Measurements from ENCODE around the gene PHF12.

DNA sequence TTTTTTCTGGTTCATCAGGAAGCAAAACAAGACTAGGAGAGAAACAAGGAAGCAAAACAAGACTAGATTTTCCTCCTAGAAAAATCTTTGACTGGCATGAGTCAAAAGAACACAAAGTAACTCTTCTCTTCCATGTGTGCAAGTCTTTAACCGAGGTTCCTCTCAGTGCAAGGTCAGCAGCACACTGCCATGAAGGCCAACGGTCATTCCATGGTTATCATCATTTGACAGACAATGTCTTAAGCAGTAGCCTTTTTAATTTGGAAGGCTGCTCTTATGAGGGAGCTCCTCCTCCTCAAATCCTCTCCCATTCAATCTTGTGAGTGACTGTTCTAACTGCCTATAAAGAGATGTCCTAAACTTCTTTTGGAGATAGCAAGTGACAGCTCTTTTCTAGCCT, 33.0 kb downstream of the PHF12 start:
- TF ChIP-seq POLR2AphosphoS5 (IDR thresholded peaks at IDR 0.05; ENCODE audit: low read depth, low read length): no peak
- no peak for TF ChIP-seq JUND (IDR thresholded peaks at IDR 0.05; ENCODE audit: low read length)
- TF ChIP-seq EP300 (IDR thresholded peaks at IDR 0.05; ENCODE audit: borderline replicate concordance in 1 of 2, low read depth in 2 of 2, low read length in 2 of 2): no peak
- TF ChIP-seq, protein P1, sequence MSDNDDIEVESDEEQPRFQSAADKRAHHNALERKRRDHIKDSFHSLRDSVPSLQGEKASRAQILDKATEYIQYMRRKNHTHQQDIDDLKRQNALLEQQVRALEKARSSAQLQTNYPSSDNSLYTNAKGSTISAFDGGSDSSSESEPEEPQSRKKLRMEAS (IDR thresholded peaks at IDR 0.05): no peak
- TF ChIP-seq SP1 (IDR thresholded peaks at IDR 0.05; ENCODE audit: low read depth, low read length): no peak
- TF ChIP-seq CTCF (IDR thresholded peaks at IDR 0.05; ENCODE audit: control extremely low read depth in 1 of 3, insufficient read depth in 1 of 3, low read depth in 1 of 3, low read length in 3 of 3): no peak
- TF ChIP-seq RFX5 (IDR thresholded peaks at IDR 0.05; ENCODE audit: borderline replicate concordance, low read depth, low read length): no peak
- TF ChIP-seq CHD1 (IDR thresholded peaks at IDR 0.05; ENCODE audit: low read depth, low read length): no peak
- no peak for TF ChIP-seq POLR2A (IDR thresholded peaks at IDR 0.05; ENCODE audit: control extremely low read depth in 1 of 2, low read depth in 2 of 2, low read length in 2 of 2)
- TF ChIP-seq CHD2 (IDR thresholded peaks at IDR 0.05; ENCODE audit: low read length): no peak
